IPS-18a (cell line): ENCODE measurements around the gene KRT81.
"Not testable (repeated sequence)": the region's sequence is repeated elsewhere in the genome, so short reads cannot be mapped to it uniquely, and the experiment has no call there.

ENCODE experiments used
- H3K27ac ChIP-seq: one replicate; pipeline ENCODE4 v1.5.1; 2013; ENCODE audit warnings: low read length
- H3K27me3 ChIP-seq: one replicate; pipeline ENCODE4 v1.6.1; 2013; ENCODE audit warnings: mild to moderate bottlenecking, low read length; ENCODE audit not compliant: control insufficient read depth, insufficient read depth
- H3K36me3 ChIP-seq: one replicate; pipeline ENCODE4 v1.6.1; 2013; ENCODE audit warnings: low read depth, low read length; ENCODE audit not compliant: control insufficient read depth
- H3K4me1 ChIP-seq: one replicate; pipeline ENCODE4 v1.6.1; 2013; ENCODE audit warnings: low read depth, low read length; ENCODE audit not compliant: control insufficient read depth
- H3K4me3 ChIP-seq: one replicate; pipeline ENCODE4 v1.5.1; 2013; ENCODE audit warnings: low read length
- H3K9ac ChIP-seq: one replicate; pipeline ENCODE4 v1.6.1; 2013; ENCODE audit warnings: mild to moderate bottlenecking, low read length, moderate library complexity
- H3K9me3 ChIP-seq: one replicate; pipeline ENCODE4 v1.6.1; 2013; ENCODE audit warnings: low read depth, low read length; ENCODE audit not compliant: control insufficient read depth

The KRT81 gene

GRCh38 chr12:52290483-52291134, 725 bp downstream of the KRT81 start:
- not testable (repeated sequence) for H3K27ac ChIP-seq, H3K27me3 ChIP-seq, H3K4me1 ChIP-seq, H3K9me3 ChIP-seq, H3K4me3 ChIP-seq, H3K36me3 ChIP-seq, H3K9ac ChIP-seq

DNA sequence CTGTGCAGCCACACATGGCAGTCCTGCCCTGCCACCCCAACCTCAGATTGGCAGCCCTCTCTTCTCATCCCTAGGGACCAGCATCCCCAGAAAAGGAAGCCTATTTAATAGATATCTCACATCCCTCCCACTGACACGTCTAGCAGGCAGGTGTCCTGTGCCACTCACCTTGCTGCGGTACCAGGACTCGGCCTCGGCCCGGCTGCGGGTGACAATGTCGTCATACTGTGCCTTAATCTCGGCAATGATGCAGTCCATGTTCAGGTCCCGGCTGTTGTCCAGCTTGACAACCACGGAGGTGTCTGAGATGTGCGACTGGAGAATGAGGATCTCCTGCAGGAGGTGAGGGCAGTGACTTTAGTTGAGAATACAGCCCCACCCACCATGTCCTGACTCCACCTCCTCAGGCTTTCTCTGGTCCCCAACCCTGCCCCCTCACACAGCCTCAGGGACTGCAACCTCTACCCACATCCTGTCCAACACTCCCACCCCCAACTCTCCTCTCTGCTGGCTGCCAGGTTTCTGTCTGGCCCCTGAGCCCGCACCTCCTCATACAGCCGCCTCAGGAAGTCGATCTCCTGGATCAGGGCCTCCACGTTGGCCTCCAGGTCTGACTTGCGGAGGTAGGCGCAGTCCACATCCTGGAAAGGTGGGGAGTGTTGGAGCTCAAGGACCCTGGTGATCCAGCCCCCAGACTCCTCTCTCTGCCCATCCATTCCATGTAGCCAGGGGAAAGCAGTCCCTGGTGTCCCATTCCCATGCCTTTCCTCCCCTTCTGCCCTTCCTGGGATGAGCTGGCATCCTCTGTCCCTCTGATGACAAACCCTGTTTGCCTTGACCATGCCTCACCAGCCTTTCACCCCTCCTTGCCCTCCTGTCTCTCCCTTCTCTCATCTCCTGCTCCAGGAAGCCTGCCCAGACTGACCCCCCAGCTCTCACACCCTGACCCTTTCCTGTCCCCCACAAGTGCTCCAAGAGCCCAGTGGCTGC, 3.2 kb downstream of the KRT81 start:
- not testable (repeated sequence) for H3K9ac ChIP-seq, H3K9me3 ChIP-seq, H3K27me3 ChIP-seq, H3K4me3 ChIP-seq, H3K27ac ChIP-seq, H3K4me1 ChIP-seq, H3K36me3 ChIP-seq

DNA sequence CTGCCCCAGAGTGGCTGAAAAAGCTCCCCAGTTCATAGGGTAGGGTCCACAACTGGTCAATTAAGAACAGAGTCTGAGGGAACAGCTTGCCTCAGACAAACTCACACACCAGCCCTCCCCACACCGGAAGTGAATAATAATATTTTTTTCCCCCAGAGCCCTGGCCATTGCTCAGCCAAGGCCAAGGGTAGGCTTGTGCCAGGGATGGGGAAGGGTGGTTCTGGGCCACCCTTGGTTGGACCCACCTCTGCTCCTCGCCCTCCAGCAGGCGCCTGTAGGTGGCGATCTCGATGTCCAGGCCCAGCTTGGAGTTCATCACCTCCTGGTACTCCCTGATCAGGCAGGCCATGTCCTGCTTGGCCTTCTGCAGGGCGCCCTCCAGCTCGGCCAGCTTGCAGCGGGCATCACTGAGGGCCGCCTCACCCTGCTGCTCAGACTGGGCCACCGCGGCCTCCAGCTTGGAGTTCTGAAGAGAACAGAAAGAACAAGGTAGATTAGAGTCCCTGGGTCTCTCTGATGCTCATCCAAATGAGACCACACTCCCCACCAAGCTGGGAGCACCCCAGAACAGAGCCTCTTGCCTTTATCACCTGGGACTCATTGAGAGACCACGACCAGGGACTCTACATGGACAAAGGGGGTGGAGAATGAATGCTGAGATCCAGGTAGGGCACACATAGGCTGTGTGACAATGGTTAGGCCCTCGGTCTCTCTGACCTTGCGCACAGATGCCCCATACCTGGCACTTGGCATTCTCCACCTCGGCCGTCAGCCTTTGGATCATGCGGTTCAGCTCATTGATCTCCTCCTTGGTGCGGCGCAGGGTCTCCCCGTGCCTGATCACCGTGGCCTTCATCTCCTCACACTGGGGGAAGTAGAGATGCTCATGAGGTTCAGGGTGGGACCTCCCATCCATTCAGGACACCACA, 4.2 kb downstream of the KRT81 start:
- not testable (repeated sequence) for H3K9me3 ChIP-seq, H3K27ac ChIP-seq, H3K4me3 ChIP-seq, H3K27me3 ChIP-seq, H3K36me3 ChIP-seq, H3K4me1 ChIP-seq, H3K9ac ChIP-seq

DNA sequence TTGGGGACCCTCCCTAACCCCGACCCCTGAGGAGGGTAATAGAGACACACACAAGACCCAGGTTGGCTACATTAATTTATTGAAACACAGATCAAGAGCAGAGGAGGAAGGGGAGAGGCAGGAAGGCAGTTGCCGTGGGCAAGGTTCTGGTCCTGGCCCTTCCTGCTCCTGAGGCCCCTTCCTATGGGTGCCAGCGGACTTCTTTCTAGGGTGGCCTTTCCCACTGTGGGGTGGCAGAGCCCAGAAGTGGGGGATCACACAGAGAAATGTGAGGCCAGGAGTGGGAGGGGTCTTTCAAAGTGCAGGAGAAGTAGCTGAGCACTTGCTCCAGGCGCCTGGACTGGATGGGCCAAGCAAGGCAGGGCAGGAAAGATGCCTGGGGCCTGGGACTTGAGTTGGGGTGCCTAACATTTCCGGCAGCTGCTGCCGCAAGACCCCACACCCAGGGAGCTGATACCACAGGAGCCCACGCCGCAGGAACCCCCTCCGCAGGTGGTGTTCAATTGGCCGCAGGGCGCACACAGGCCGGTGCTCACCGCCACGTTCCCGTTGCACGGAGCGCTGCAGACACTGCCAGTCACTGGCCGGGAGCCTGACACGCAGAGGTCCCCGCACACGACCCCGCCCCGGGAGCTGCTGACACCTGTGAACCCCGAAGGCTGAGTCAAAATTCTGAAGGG, 5.3 kb downstream of the KRT81 start:
- Histone ChIP-seq H3K27me3 (no peaks in the 10 kb centered on the region), H3K4me3 (no peak overlapping the region), H3K27ac (no peak overlapping the region), H3K9ac (no peak overlapping the region), H3K36me3 (no peaks in the 10 kb centered on the region), H3K4me1 (no peaks in the 10 kb centered on the region), H3K9me3 (no peaks in the 10 kb centered on the region)

DNA sequence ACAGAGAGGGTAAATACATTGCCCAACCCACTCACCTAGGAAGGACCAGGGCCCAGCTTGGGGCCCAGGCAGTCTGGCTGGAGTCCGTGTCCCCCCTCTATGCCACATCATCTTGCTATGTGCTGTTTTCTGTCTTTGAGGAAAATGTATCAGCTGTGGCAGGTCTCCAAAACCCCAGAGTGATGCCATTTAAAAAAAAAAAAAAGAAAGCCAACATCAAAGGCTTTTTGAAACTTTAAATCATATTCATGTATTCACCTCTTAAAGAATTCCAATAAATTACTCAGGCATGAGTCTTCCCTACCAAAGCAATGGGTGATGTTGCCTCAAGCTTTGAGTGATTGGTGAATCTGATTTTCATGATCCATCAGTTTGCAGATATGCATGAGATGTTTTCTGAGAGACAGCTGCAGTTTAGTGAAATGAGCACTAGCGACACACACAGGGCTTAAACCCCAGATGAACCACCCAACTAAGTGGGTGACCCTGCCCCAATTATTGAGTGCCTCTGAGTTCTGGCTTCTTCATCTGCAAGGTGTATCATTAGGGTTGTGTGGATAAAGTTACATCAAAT, 6.1 kb downstream of the KRT81 start:
- H3K4me1 ChIP-seq = no peaks in the 10 kb centered on the region
- H3K9me3 ChIP-seq = no peaks in the 10 kb centered on the region
- H3K27me3 ChIP-seq = no peaks in the 10 kb centered on the region
- H3K36me3 ChIP-seq = no peaks in the 10 kb centered on the region
- H3K4me3 ChIP-seq = no peak overlapping the region
- H3K9ac ChIP-seq = no peak overlapping the region
- H3K27ac ChIP-seq = no peak overlapping the region

GRCh38 chr12:52284562-52285171, 6.7 kb downstream of the KRT81 start:
- Histone ChIP-seq H3K9ac (no peak overlapping the region), H3K36me3 (no peaks in the 10 kb centered on the region), H3K4me1 (no peaks in the 10 kb centered on the region), H3K4me3 (no peak overlapping the region), H3K27me3 (no peaks in the 10 kb centered on the region), H3K27ac (no peak overlapping the region), H3K9me3 (no peaks in the 10 kb centered on the region)

GRCh38 chr12:52280796-52281560, 10.4 kb downstream of the KRT81 start:
- no peaks in the 10 kb centered on the region for H3K36me3 ChIP-seq
- no peak overlapping the region for H3K27ac ChIP-seq
- peaks cover 3% of the 10 kb centered on the region for H3K4me1 ChIP-seq
- no peaks in the 10 kb centered on the region for H3K9me3 ChIP-seq
- no peak overlapping the region for H3K4me3 ChIP-seq
- peaks cover 14% of the 10 kb centered on the region for H3K27me3 ChIP-seq
- H3K9ac ChIP-seq = no peak overlapping the region

GRCh38 chr12:52280319-52280795, 11.0 kb downstream of the KRT81 start:
- Histone ChIP-seq H3K4me1 (peaks cover 3% of the 10 kb centered on the region), H3K4me3 (no peak overlapping the region), H3K27me3 (peaks cover 14% of the 10 kb centered on the region), H3K9ac (no peak overlapping the region), H3K27ac (no peak overlapping the region), H3K9me3 (no peaks in the 10 kb centered on the region), H3K36me3 (no peaks in the 10 kb centered on the region)

GRCh38 chr12:52279422-52280318, 11.7 kb downstream of the KRT81 start:
- Histone ChIP-seq H3K36me3 (no peaks in the 10 kb centered on the region), H3K9ac (no peak overlapping the region), H3K27ac (no peak overlapping the region)

More at GRCh38 chr12:52279422-52280318, 11.7 kb downstream of the KRT81 start:
- H3K4me3 ChIP-seq = no peak overlapping the region
- H3K9me3 ChIP-seq = no peaks in the 10 kb centered on the region
- peaks cover 3% of the 10 kb centered on the region for H3K4me1 ChIP-seq
- peaks cover 14% of the 10 kb centered on the region for H3K27me3 ChIP-seq
